Measurements from ENCODE around the gene ADARB2. TPM values are rescaled to one million over a fixed set of nuclear protein-coding genes. Genes with fewer than 3 reads are reported as not detected.

Gene ADARB2
- total RNA-seq, 1 donor from 2014 or later, result not detected

GRCh38 chr10:1406967-1407945 is 330.1 kb downstream of the ADARB2 start:
- peak in 1 of 2 donors; percentile 38 for DNase-seq (ENCODE audit: low spot score in 2 of 2)
- H3K4me3 ChIP-seq, result no peak overlapping the region
- H3K27me3 ChIP-seq, result no peaks in the 10 kb centered on the region
- H3K36me3 ChIP-seq, result no peaks in the 10 kb centered on the region
- H3K27ac ChIP-seq, result no peak overlapping the region
- intact Hi-C loops (cut with DNase I), result no loop called here
- H3K4me1 ChIP-seq, result no peaks in the 10 kb centered on the region
- TF ChIP-seq CTCF (IDR thresholded peaks at IDR 0.05), result no peak
- no peaks in the 10 kb centered on the region for H3K9me3 ChIP-seq

GRCh38 chr10:1406132-1406966 is 331.0 kb downstream of the ADARB2 start:
- H3K27ac ChIP-seq, result no peak overlapping the region
- DNase-seq (ENCODE audit: low spot score in 2 of 2), result peak in 1 of 2 donors; percentile 33
- no peaks in the 10 kb centered on the region for H3K27me3 ChIP-seq
- H3K4me1 ChIP-seq, result no peaks in the 10 kb centered on the region
- no peaks in the 10 kb centered on the region for H3K9me3 ChIP-seq
- no peak for TF ChIP-seq CTCF (IDR thresholded peaks at IDR 0.05)
- intact Hi-C loops (cut with DNase I), result no loop called here
- no peak overlapping the region for H3K4me3 ChIP-seq
- no peaks in the 10 kb centered on the region for H3K36me3 ChIP-seq

- H3K27ac ChIP-seq, result no peak overlapping the region
- no peaks in the 10 kb centered on the region for H3K9me3 ChIP-seq
- H3K4me3 ChIP-seq, result no peak overlapping the region
- intact Hi-C loops (cut with DNase I), result no loop called here
- H3K36me3 ChIP-seq, result no peaks in the 10 kb centered on the region
- TF ChIP-seq CTCF (IDR thresholded peaks at IDR 0.05), result no peak
- no peaks in the 10 kb centered on the region for H3K4me1 ChIP-seq
- no peaks in the 10 kb centered on the region for H3K27me3 ChIP-seq
- DNase-seq (ENCODE audit: low spot score in 2 of 2), result peak in 1 of 2 donors; percentile 31
These were observed 332.7 kb downstream of the ADARB2 start for GRCh38 chr10:1404323-1405260.

- H3K4me3 ChIP-seq, result no peak overlapping the region
- no peaks in the 10 kb centered on the region for H3K9me3 ChIP-seq
- peak in 1 of 2 donors; percentile 46 for DNase-seq (ENCODE audit: low spot score in 2 of 2)
- intact Hi-C loops (cut with DNase I), result no loop called here
- no peaks in the 10 kb centered on the region for H3K4me1 ChIP-seq
- no peak overlapping the region for H3K27ac ChIP-seq
- no peaks in the 10 kb centered on the region for H3K27me3 ChIP-seq
- H3K36me3 ChIP-seq, result no peaks in the 10 kb centered on the region
- TF ChIP-seq CTCF (IDR thresholded peaks at IDR 0.05), result no peak
These were observed 333.6 kb downstream of the ADARB2 start for GRCh38 chr10:1403508-1404322.

Data from ascending aorta (tissue), 2 donors.